Kidney (tissue), 14 donors: ENCODE data around the gene ZNF189. TPM values are rescaled to one million over a fixed set of nuclear protein-coding genes. Genes with fewer than 3 reads are reported as not detected.
"Not testable (repeated sequence)": the region's sequence is repeated elsewhere in the genome, so short reads cannot be mapped to it uniquely, and the experiment has no call there.

Source experiments
- DNase-seq, 5 donors: peaks; one replicate each; pipeline ENCODE4 v3.0.0-alpha.2; 2013 to 2020
- FAIRE-seq: peaks from 2 replicates; lab custom pipeline; 2012; peaks lifted over from hg19 to GRCh38; lab: Jason Lieb, UNC
- H3K27ac ChIP-seq, 2 donors: one replicate each; pipeline ENCODE4 v1.7.0; 2013; ENCODE audit warnings: low read depth in 2 of 2, low read length in 2 of 2, inconsistent platforms in 1 of 2
- H3K27me3 ChIP-seq: one replicate; pipeline ENCODE4 v1.7.1; 2013; ENCODE audit warnings: low read length, inconsistent platforms; ENCODE audit not compliant: control insufficient read depth, insufficient read depth
- H3K36me3 ChIP-seq, 3 donors: one replicate each; pipeline versions ENCODE4 v1.7.0 to v1.7.1; 2013; ENCODE audit warnings: low read length in 3 of 3, control low read depth in 1 of 3, inconsistent platforms in 1 of 3; ENCODE audit not compliant: insufficient read depth in 3 of 3, control insufficient read depth in 2 of 3
- H3K4me1 ChIP-seq, 3 donors: one replicate each; pipeline versions ENCODE4 v1.7.0 to v1.7.1; 2013; ENCODE audit warnings: low read length in 3 of 3, inconsistent platforms in 1 of 3, low read depth in 1 of 3; ENCODE audit not compliant: control insufficient read depth in 2 of 3, insufficient read depth in 2 of 3
- H3K4me3 ChIP-seq, 3 donors: one replicate each; pipeline versions ENCODE4 v1.7.0 to v1.8.1; 2013; ENCODE audit warnings: low read length in 3 of 3, control low read depth in 1 of 3, inconsistent platforms in 1 of 3
- H3K9ac ChIP-seq, 3 donors: one replicate each; pipeline versions ENCODE4 v1.7.0 to v1.7.1; 2013; ENCODE audit warnings: low read length in 3 of 3, control low read depth in 1 of 3, inconsistent platforms in 1 of 3
- H3K9me3 ChIP-seq, 3 donors: one replicate each; pipeline versions ENCODE4 v1.7.0 to v1.7.1; 2013; ENCODE audit warnings: low read length in 3 of 3, control low read depth in 1 of 3, inconsistent platforms in 1 of 3; ENCODE audit not compliant: control insufficient read depth in 2 of 3, insufficient read depth in 1 of 3
- CTCF ChIP-seq: IDR thresholded peaks from 3 replicates; pipeline ENCODE4 v1.5.1; 2012; ENCODE audit warnings: mild to moderate bottlenecking, moderate library complexity, borderline replicate concordance; ENCODE audit not compliant: insufficient read depth; ENCODE audit errors: extremely low read depth
- intact Hi-C: fragments of 100-400 bp; cut with DNase I; formaldehyde crosslinking; loops from one replicate; pipeline ENCODE4 v1.11.1; 2022
- polyA plus RNA-seq: library from polyadenylated mRNA; stranded (reverse); fragments of 350-450 nt; fragmentation: Illumina TruSeq; extraction: RNeasy Lipid Tissue Mini Kit (QIAGEN cat#74804); gene quantifications from one replicate; pipeline ENCODE4 v1.2.3, GENCODE V29; 2014; ENCODE audit warnings: low read depth, low replicate concordance; ENCODE audit not compliant: insufficient read depth
- total RNA-seq: library from RNA; stranded (reverse); fragmentation: NEBNext Ultra II Directional; extraction: Animal tissue kit (Norgen Biotek cat#: 25700); gene quantifications from one replicate; pipeline ENCODE4 v1.2.1, GENCODE V29; 2021
- donor health status: control.
- donor health status: control.
- donor health status: control.
- donor health status: control.
- donor health status: control.
- donor health status: DM: yes; HTN: yes; CAD: no.
- donor health status: Normal renal cell carcinoma (clear cell type).

The ZNF189 gene
- total and polyA plus RNA-seq, 2 donors from 2014 or later: 13.1 to 22.9 TPM

DNA sequence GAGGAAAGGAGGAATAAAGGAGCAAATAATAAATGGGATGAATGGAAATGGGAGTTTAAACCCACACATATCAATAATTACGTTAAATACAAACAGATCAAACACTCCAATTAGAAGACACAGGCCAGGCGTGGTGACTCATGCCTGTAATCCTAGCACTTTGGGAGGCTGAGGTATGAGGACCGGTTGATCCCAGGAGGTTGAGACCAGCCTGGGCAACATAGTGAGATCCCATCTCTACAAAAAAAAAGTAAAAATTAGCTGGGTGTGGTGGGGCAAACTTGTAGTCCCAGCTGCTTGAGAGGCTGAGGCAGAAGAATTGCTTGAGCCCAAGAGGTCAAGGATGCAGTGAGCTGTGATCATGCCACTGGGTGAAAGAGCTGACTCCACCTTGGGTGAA, 17.5 kb upstream of the ZNF189 start:
- H3K9me3 ChIP-seq: peaks cover 0 to 4% (median 0%) of the 10 kb centered on the region in 3 donors
- H3K27me3 ChIP-seq: no peaks in the 10 kb centered on the region
- H3K27ac ChIP-seq: no peak overlapping the region
- FAIRE-seq (no peak), DNase-seq (no peak)
- no peaks in the 10 kb centered on the region for H3K36me3 ChIP-seq
- TF ChIP-seq CTCF: no peak
- no peak overlapping the region for H3K9ac ChIP-seq
- H3K4me1 ChIP-seq: no peaks in the 10 kb centered on the region
- no peak overlapping the region for H3K4me3 ChIP-seq
- intact Hi-C loops: no loop called here

DNA sequence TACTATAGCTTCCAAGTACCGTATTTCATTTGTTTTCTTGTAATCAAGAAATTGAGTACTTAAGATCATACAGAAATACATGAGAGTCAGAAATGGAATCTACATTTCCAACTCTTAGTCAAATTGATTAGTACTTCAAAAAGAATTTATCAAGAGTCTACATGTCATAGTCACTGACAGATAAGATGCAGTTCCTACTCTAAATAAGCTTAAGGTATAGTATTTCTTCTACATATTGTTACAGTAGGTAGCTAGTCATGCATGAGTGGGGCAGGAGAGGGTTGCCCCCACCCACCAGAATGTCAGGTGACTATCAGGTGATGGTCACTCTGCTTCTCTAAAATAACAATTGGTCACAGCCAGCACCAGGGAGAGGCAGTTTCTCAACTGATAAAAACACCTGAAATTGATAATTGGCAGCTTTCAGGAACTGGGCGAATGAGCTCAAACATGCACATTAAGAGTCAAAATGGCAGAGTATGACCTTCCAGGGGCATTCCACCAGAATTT, 16.8 kb upstream of the ZNF189 start:
- DNase-seq: no peak
- TF ChIP-seq CTCF: no peak
- intact Hi-C loops: no loop called here
- Histone ChIP-seq H3K9me3 (peaks cover 0 to 4% (median 0%) of the 10 kb centered on the region in 3 donors), H3K36me3 (no peaks in the 10 kb centered on the region), H3K27me3 (no peaks in the 10 kb centered on the region), H3K4me3 (no peak overlapping the region), H3K4me1 (no peaks in the 10 kb centered on the region), H3K9ac (no peak overlapping the region), H3K27ac (no peak overlapping the region)
- no peak for FAIRE-seq

DNA sequence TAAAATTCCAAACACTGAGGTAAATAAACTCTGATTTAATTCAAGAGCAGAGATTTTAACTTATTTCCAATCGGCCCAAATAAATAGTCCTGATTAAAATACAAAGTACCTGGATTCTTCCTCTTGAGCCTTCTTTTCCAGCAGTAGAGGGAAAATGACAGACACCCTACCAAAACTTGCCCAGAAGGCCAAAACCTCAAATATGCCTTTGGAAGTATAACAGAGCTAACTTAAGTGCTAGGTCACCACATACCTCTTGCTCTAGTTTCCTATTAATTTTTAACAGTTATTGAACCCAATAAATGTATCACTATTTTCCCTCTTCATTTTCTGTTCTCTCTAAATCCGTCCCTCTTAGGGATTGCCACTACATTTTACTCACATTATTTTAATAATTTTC, 15.3 kb upstream of the ZNF189 start:
- no peak overlapping the region for H3K4me3 ChIP-seq
- H3K27ac ChIP-seq: no peak overlapping the region
- no peaks in the 10 kb centered on the region for H3K27me3 ChIP-seq
- intact Hi-C loops: no loop called here
- no peak for TF ChIP-seq CTCF
- H3K36me3 ChIP-seq: no peaks in the 10 kb centered on the region
- FAIRE-seq (no peak), DNase-seq (no peak)
- peaks cover 0 to 4% (median 0%) of the 10 kb centered on the region in 3 donors for H3K9me3 ChIP-seq
- H3K9ac ChIP-seq: no peak overlapping the region
- H3K4me1 ChIP-seq: no peaks in the 10 kb centered on the region

- H3K27ac ChIP-seq, DNase-seq, FAIRE-seq, H3K36me3 ChIP-seq, H3K4me1 ChIP-seq, intact Hi-C loops, H3K27me3 ChIP-seq, H3K4me3 ChIP-seq, H3K9me3 ChIP-seq, H3K9ac ChIP-seq: not testable (repeated sequence)
Measured at GRCh38 chr9:101384873-101385536, 13.6 kb upstream of the ZNF189 start, which contains the start of gene BAAT. BAAT (minus strand) TSS chr9:101385006; CDS start chr9:101371404, 13,602 bp downstream.
